Esophagus squamous epithelium (tissue), 4 donors: ENCODE results near the gene NUP98.

ENCODE experiments used
- CTCF ChIP-seq, 6 experiments: fragments of 450-650 bp in 4 of 6; fragments of 200-600 bp in 2 of 6; sonication (generic) in 2 of 6; IDR thresholded peaks; one replicate each; pipeline ENCODE4 v1.5.1; 2016 to 2019; ENCODE audit warnings: antibody characterized with exemption in 6 of 6, mild to moderate bottlenecking in 4 of 6, moderate library complexity in 4 of 6
- POLR2A ChIP-seq, 4 donors: fragments of 450-650 bp; IDR thresholded peaks; one replicate each; pipeline ENCODE4 v1.6.1; 2017; ENCODE audit warnings: antibody characterized with exemption in 4 of 4, mild to moderate bottlenecking in 4 of 4, moderate library complexity in 3 of 4

GRCh38 chr11:3802011-3802790 is 4.8 kb upstream of the NUP98 start:
- TF ChIP-seq CTCF (IDR thresholded peaks at IDR 0.05) (no peak), POLR2A (IDR thresholded peaks at IDR 0.05) (no peak)
